H9 (cell line): ENCODE results near the gene CIB4. TPM values are rescaled to one million over a fixed set of nuclear protein-coding genes. Genes with fewer than 3 reads are reported as not detected.

Experiments
- DNase-seq: peaks from one replicate; pipeline ENCODE4 v3.0.0-alpha.2; 2017
- H2AFZ ChIP-seq: one replicate; pipeline ENCODE4 v1.6.1; 2013; ENCODE audit warnings: mild to moderate bottlenecking, low read length, control low read depth, moderate library complexity
- H2AK5ac ChIP-seq: 2 replicates; pipeline ENCODE4 v1.6.1; 2013; ENCODE audit warnings: low read length, control low read depth, mixed read lengths; ENCODE audit not compliant: insufficient read length
- H2BK120ac ChIP-seq: one replicate; pipeline ENCODE4 v1.6.1; 2013; ENCODE audit warnings: low read depth, mild to moderate bottlenecking, low read length, control low read depth, inconsistent platforms; ENCODE audit not compliant: poor library complexity, severe bottlenecking
- H2BK12ac ChIP-seq: 2 replicates; pipeline ENCODE4 v1.6.1; 2013; ENCODE audit warnings: low read length, control low read depth, mixed read lengths, low read depth; ENCODE audit not compliant: insufficient read length
- H2BK15ac ChIP-seq: 2 replicates; pipeline ENCODE4 v1.6.1; 2013; ENCODE audit warnings: low read depth, low read length, control low read depth
- H2BK20ac ChIP-seq: one replicate; pipeline ENCODE4 v1.6.1; 2013; ENCODE audit warnings: low read depth, mild to moderate bottlenecking, low read length, control low read depth, inconsistent platforms; ENCODE audit not compliant: poor library complexity, severe bottlenecking
- H2BK5ac ChIP-seq: 2 replicates; pipeline ENCODE4 v1.6.1; 2013; ENCODE audit warnings: low read length, control low read depth, mixed read lengths; ENCODE audit not compliant: insufficient read length
- H3K14ac ChIP-seq: 2 replicates; pipeline ENCODE4 v1.6.1; 2013; ENCODE audit warnings: low read length, control low read depth; ENCODE audit not compliant: insufficient read depth
- H3K18ac ChIP-seq: 2 replicates; pipeline ENCODE4 v1.6.1; 2013; ENCODE audit warnings: low read depth, mild to moderate bottlenecking, mixed read lengths, low read length, control low read depth; ENCODE audit not compliant: insufficient read length
- H3K23ac ChIP-seq: 2 replicates; pipeline ENCODE4 v1.6.1; 2013; ENCODE audit warnings: low read length, control low read depth, mixed read lengths, low read depth; ENCODE audit not compliant: insufficient read length
- H3K23me2 ChIP-seq: 2 replicates; pipeline ENCODE4 v1.6.1; 2013; ENCODE audit warnings: low read depth, mild to moderate bottlenecking, mixed read lengths, low read length, control low read depth; ENCODE audit not compliant: insufficient read length, poor library complexity, severe bottlenecking
- H3K27ac ChIP-seq: 2 replicates; pipeline ENCODE4 v1.5.1; 2013; ENCODE audit warnings: low read length, control low read depth, mixed read lengths, low read depth; ENCODE audit not compliant: insufficient read length
- H3K27me3 ChIP-seq: 2 replicates; pipeline ENCODE4 v1.6.1; 2013; ENCODE audit warnings: low read length, control low read depth, inconsistent platforms; ENCODE audit not compliant: insufficient read depth
- H3K4ac ChIP-seq: 2 replicates; pipeline ENCODE4 v1.6.1; 2013; ENCODE audit warnings: low read depth, mild to moderate bottlenecking, control low read depth, inconsistent platforms, low read length, moderate library complexity
- H3K4me1 ChIP-seq: 2 replicates; pipeline ENCODE4 v1.6.1; 2013; ENCODE audit warnings: low read length, control low read depth, inconsistent platforms; ENCODE audit not compliant: insufficient read depth
- H3K4me2 ChIP-seq: 2 replicates; pipeline ENCODE4 v1.6.1; 2013; ENCODE audit warnings: low read length, control low read depth, mixed read lengths; ENCODE audit not compliant: insufficient read length, insufficient read depth
- H3K56ac ChIP-seq: 2 replicates; pipeline ENCODE4 v1.6.1; 2013; ENCODE audit warnings: low read depth, mild to moderate bottlenecking, mixed read lengths, low read length, control low read depth; ENCODE audit not compliant: insufficient read length
- H3K79me1 ChIP-seq: 2 replicates; pipeline ENCODE4 v1.6.1; 2013; ENCODE audit warnings: low read depth, mild to moderate bottlenecking, moderate library complexity, low read length, control low read depth, inconsistent platforms; ENCODE audit not compliant: insufficient read depth, poor library complexity, severe bottlenecking
- H3K79me2 ChIP-seq: 2 replicates; pipeline ENCODE4 v1.6.1; 2013; ENCODE audit warnings: low read length, control low read depth, inconsistent platforms; ENCODE audit not compliant: insufficient read depth
- H3K9ac ChIP-seq: 2 replicates; pipeline ENCODE4 v1.6.1; 2013; ENCODE audit warnings: low read length, control low read depth, mixed read lengths; ENCODE audit not compliant: insufficient read length; ENCODE audit errors: extremely low read depth
- H3K9me3 ChIP-seq: one replicate; pipeline ENCODE4 v1.6.1; 2013; ENCODE audit warnings: low read depth, low read length, inconsistent platforms; ENCODE audit not compliant: control insufficient read depth
- H3T11ph ChIP-seq: one replicate; pipeline ENCODE4 v1.6.1; 2013; ENCODE audit warnings: mild to moderate bottlenecking, low read length, control low read depth, inconsistent platforms
- H4K20me1 ChIP-seq: one replicate; pipeline ENCODE4 v1.6.1; 2013; ENCODE audit not compliant: control insufficient read depth, insufficient read length, insufficient read depth
- H4K5ac ChIP-seq: 2 replicates; pipeline ENCODE4 v1.6.1; 2013; ENCODE audit warnings: low read depth, mild to moderate bottlenecking, mixed read lengths, low read length, control low read depth; ENCODE audit not compliant: insufficient read length
- H4K8ac ChIP-seq: replicated peaks from 2 replicates; pipeline ENCODE4 v1.6.1; 2013; ENCODE audit warnings: low read length, control low read depth, mixed read lengths, low read depth; ENCODE audit not compliant: insufficient read length
- H4K91ac ChIP-seq: 2 replicates; pipeline ENCODE4 v1.6.1; 2013; ENCODE audit warnings: low read depth, mild to moderate bottlenecking, moderate library complexity, mixed read lengths, low read length, control low read depth; ENCODE audit not compliant: insufficient read length
- H3K27ac Mint-ChIP-seq, 3 experiments: 2 replicates in 2 of 3; 3 replicates in 1 of 3; pipeline ENCODE4 v1.8.0; 2020 to 2021; ENCODE audit warnings: mixed read lengths in 3 of 3, mild to moderate bottlenecking in 1 of 3, moderate library complexity in 1 of 3
- H3K27me3 Mint-ChIP-seq: 2 replicates; pipeline ENCODE4 v1.8.0; 2021; ENCODE audit warnings: low read depth, mild to moderate bottlenecking, moderate library complexity, mixed read lengths
- H3K36me3 Mint-ChIP-seq, 3 experiments: 2 replicates in 2 of 3; 3 replicates in 1 of 3; pipeline ENCODE4 v1.8.0; 2020 to 2021; ENCODE audit warnings: low read depth in 3 of 3, mixed read lengths in 3 of 3; ENCODE audit not compliant: insufficient read depth in 1 of 3
- H3K4me1 Mint-ChIP-seq, 2 experiments: 2 replicates each; pipeline ENCODE4 v1.8.0; 2020; ENCODE audit warnings: mixed read lengths in 2 of 2
- H3K4me3 Mint-ChIP-seq, 2 experiments: 2 replicates in 1 of 2; 3 replicates in 1 of 2; pipeline ENCODE4 v1.8.0; 2020 to 2021; ENCODE audit warnings: mild to moderate bottlenecking in 2 of 2, mixed read lengths in 2 of 2, moderate library complexity in 1 of 2
- H3K9me3 Mint-ChIP-seq, 2 experiments: 2 replicates in 1 of 2; 3 replicates in 1 of 2; pipeline ENCODE4 v1.8.0; 2020; ENCODE audit warnings: mild to moderate bottlenecking in 2 of 2, mixed read lengths in 2 of 2, moderate library complexity in 1 of 2
- CTCF ChIP-seq: fragments of 200-600 bp; sonication (generic); conservative IDR thresholded peaks from 3 replicates; pipeline ENCODE4 v1.8.0; 2021; ENCODE audit warnings: antibody characterized with exemption, mild to moderate bottlenecking
- WGBS: extraction: QIAGEN DNeasy Blood & Tissue Kit; methylation state at CpG from one replicate; pipeline ENCODE4 v1.1.7; 2013; ENCODE audit warnings: missing lambda C conversion rate, low lambda C conversion rate, mixed read lengths; ENCODE audit not compliant: insufficient read length; ENCODE audit errors: extremely low coverage; 5-methylcytosine and 5-hydroxymethylcytosine counted together
- total RNA-seq: library from RNA; stranded (reverse); gene quantifications from 2 replicates; pipeline ENCODE4 v1.2.1, GENCODE V29; 2021

CIB4 gene
- total RNA-seq, 1 experiment from 2014 or later: not detected

DNA sequence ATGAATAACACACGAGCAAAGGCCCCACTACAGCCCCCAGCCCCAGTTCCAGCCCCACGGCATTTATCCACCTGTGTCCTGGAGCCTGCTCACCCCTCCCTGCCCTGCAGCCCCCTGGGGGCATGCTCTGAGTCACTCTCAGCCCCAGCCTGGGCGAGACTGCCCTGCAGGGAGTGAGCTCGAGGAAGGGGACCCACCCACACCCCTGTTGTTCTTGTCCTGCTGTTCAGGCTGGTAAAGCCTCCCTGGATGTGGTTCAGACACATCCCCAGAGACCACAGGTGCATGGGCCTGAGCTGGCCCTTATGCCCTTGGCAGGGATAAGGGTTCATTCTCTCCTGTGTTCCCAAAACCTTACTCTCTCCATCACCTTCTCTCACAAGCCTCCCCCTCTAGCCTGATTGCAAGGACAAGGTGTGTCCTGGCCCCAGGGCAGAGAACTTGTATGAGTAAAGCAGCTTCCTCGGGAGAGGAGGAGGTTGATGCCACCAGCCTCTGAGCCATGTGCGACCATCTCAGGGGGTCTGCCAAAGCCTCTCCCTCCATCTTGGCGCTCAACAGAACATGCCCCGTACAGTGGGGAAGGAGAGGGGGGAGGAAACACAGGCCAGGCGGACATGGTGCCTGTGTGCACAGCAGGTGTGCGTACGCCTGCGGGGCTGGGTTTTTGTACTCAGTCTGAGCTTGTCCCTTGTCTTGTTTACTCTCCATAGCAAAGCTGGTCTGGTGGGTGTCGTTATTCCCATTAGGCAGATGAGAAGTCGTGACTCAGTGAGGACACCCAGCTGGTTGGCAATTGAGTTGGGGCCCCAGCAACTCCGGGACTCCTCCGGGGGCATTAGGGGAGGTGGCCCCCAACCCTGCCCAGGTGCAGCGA, 64.4 kb downstream of the CIB4 start:
- Mint-ChIP-seq H3K4me1 (peaks cover 16 to 22% of the 10 kb centered on the region in 2 experiments), H3K9me3 (no peaks in the 10 kb centered on the region), H3K36me3 (no peaks in the 10 kb centered on the region), H3K27ac (no peak overlapping the region), H3K4me3 (no peak overlapping the region), H3K27me3 (peaks cover 56% of the 10 kb centered on the region)
- Histone ChIP-seq H4K5ac (no peak overlapping the region), H3T11ph (no peak overlapping the region), H3K9ac (no peak overlapping the region), H2AFZ (no peak overlapping the region), H3K4me2 (no peak overlapping the region), H3K23ac (no peak overlapping the region), H3K79me2 (no peaks in the 10 kb centered on the region), H2BK20ac (no peak overlapping the region), H2BK5ac (no peak overlapping the region), H4K91ac (no peak overlapping the region), H3K27me3 (no peaks in the 10 kb centered on the region), H2BK12ac (no peak overlapping the region), H3K14ac (no peak overlapping the region; the same call in 1 of the 2 replicates), H2BK120ac (no peak overlapping the region), H3K79me1 (no peaks in the 10 kb centered on the region), H3K9me3 (no peaks in the 10 kb centered on the region), H3K27ac (no peak overlapping the region), H2BK15ac (no peak overlapping the region), H3K4ac (no peak overlapping the region), H3K56ac (no peak overlapping the region), H4K20me1 (no peaks in the 10 kb centered on the region), H3K23me2 (no peaks in the 10 kb centered on the region), H3K18ac (no peak overlapping the region), H2AK5ac (no peak overlapping the region), H3K4me1 (no peaks in the 10 kb centered on the region), H4K8ac (no peak overlapping the region)
- DNase-seq: no peak
- no peak for TF ChIP-seq CTCF
- no CpG with 5 or more reads among the region's 17 CpGs for WGBS
